ENCODE measurements around the gene DKK3.
A peak's percentile ranks its signal among the peaks of the same experiment; 100 is the strongest.

The DKK3 gene

GRCh38 chr11:11967669-11968510 lies 40.5 kb downstream of the DKK3 start:
- H3K4me1 Mint-ChIP-seq, result peaks cover 59% of the 10 kb centered on the region
- H3K9me3 Mint-ChIP-seq, result no peaks in the 10 kb centered on the region
- no peak for TF ChIP-seq CTCF (IDR thresholded peaks at IDR 0.05; ENCODE audit: unreplicated experiment in 3 of 3)
- peaks cover 5% of the 10 kb centered on the region for H3K27me3 Mint-ChIP-seq (ENCODE audit: low read depth)
- peaks cover 11% of the 10 kb centered on the region for H3K36me3 Mint-ChIP-seq (ENCODE audit: low read depth)
- peak overlapping the region in 1 of 3 experiments; percentile 85 for H3K27ac Mint-ChIP-seq
- H3K4me3 Mint-ChIP-seq, result no peak overlapping the region

- H3K27me3 Mint-ChIP-seq (ENCODE audit: low read depth), result peaks cover 5% of the 10 kb centered on the region
- peaks cover 18% of the 10 kb centered on the region for H3K36me3 Mint-ChIP-seq (ENCODE audit: low read depth)
- H3K4me3 Mint-ChIP-seq, result no peak overlapping the region
- peak; percentile 59 to 67 (median 65) for TF ChIP-seq CTCF (IDR thresholded peaks at IDR 0.05; ENCODE audit: unreplicated experiment in 3 of 3)
- H3K9me3 Mint-ChIP-seq, result no peaks in the 10 kb centered on the region
- peaks cover 55% of the 10 kb centered on the region for H3K4me1 Mint-ChIP-seq
- H3K27ac Mint-ChIP-seq, result peak overlapping the region in 1 of 3 experiments; percentile 59
Measured at GRCh38 chr11:11966826-11967668, 41.4 kb downstream of the DKK3 start.

GRCh38 chr11:11966354-11966741 lies 42.1 kb downstream of the DKK3 start:
- Mint-ChIP-seq H3K4me1 (peaks cover 48% of the 10 kb centered on the region), H3K36me3 (ENCODE audit: low read depth) (peaks cover 20% of the 10 kb centered on the region), H3K27ac (peak overlapping the region in 1 of 3 experiments; percentile 20), H3K27me3 (ENCODE audit: low read depth) (peaks cover 5% of the 10 kb centered on the region), H3K4me3 (no peak overlapping the region), H3K9me3 (no peaks in the 10 kb centered on the region)
- no peak for TF ChIP-seq CTCF (IDR thresholded peaks at IDR 0.05; ENCODE audit: unreplicated experiment in 3 of 3)

GRCh38 chr11:11965656-11966353 lies 42.6 kb downstream of the DKK3 start:
- Mint-ChIP-seq H3K27me3 (ENCODE audit: low read depth) (peaks cover 5% of the 10 kb centered on the region), H3K27ac (peak overlapping the region in 1 of 3 experiments; percentile 20), H3K36me3 (ENCODE audit: low read depth) (peaks cover 24% of the 10 kb centered on the region), H3K9me3 (no peaks in the 10 kb centered on the region), H3K4me1 (peaks cover 46% of the 10 kb centered on the region), H3K4me3 (no peak overlapping the region)
- TF ChIP-seq CTCF (IDR thresholded peaks at IDR 0.05; ENCODE audit: unreplicated experiment in 3 of 3), result no peak

- H3K36me3 Mint-ChIP-seq (ENCODE audit: low read depth), result peaks cover 26% of the 10 kb centered on the region
- peaks cover 4% of the 10 kb centered on the region for H3K27me3 Mint-ChIP-seq (ENCODE audit: low read depth)
- no peak overlapping the region for H3K27ac Mint-ChIP-seq
- H3K4me3 Mint-ChIP-seq, result no peak overlapping the region
- H3K9me3 Mint-ChIP-seq, result no peaks in the 10 kb centered on the region
- peaks cover 42% of the 10 kb centered on the region for H3K4me1 Mint-ChIP-seq
- TF ChIP-seq CTCF (IDR thresholded peaks at IDR 0.05; ENCODE audit: unreplicated experiment in 3 of 3), result no peak
Measured at GRCh38 chr11:11965192-11965591, 43.2 kb downstream of the DKK3 start.

Measured in nephron (organoid).